Heart left ventricle (tissue), 16 donors: ENCODE data around the gene SYDE1. TPM values are rescaled to one million over a fixed set of nuclear protein-coding genes. Genes with fewer than 3 reads are reported as not detected.
"Not testable (repeated sequence)": the region's sequence is repeated elsewhere in the genome, so short reads cannot be mapped to it uniquely, and the experiment has no call there.

Experiments
- ATAC-seq, 4 donors: fragments of 200-7000 bp; cut with Tn5 transposase; one replicate each; pipeline ENCODE4 v1.9.1; 2020 to 2022; ENCODE audit warnings: moderate library complexity in 4 of 4, mild to moderate bottlenecking in 3 of 4, moderate number of reproducible peaks in 1 of 4
- DNase-seq, 5 donors: peaks; one replicate each; pipeline ENCODE4 v3.0.0-alpha.2; 2020
- H3K27ac ChIP-seq, 12 donors: fragments of 200-600 bp; sonication (generic) in 4 of 12; one replicate each; pipeline versions ENCODE4 v1.5.0 to v1.8.0; 2016 to 2022; ENCODE audit warnings: mild to moderate bottlenecking in 2 of 12
- H3K27me3 ChIP-seq, 9 donors: fragments of 200-600 bp; sonication (generic) in 2 of 9; one replicate each; pipeline versions ENCODE4 v1.5.1 to v1.8.0; 2016 to 2022; ENCODE audit warnings: mild to moderate bottlenecking in 3 of 9
- H3K36me3 ChIP-seq, 9 donors: fragments of 200-600 bp; sonication (generic) in 2 of 9; one replicate each; pipeline versions ENCODE4 v1.5.0 to v1.8.0; 2018 to 2022; ENCODE audit warnings: mild to moderate bottlenecking in 2 of 9
- H3K4me1 ChIP-seq, 12 donors: fragments of 200-600 bp; sonication (generic) in 4 of 12; one replicate each; pipeline versions ENCODE4 v1.5.0 to v1.8.0; 2016 to 2022; ENCODE audit warnings: mild to moderate bottlenecking in 3 of 12
- H3K4me3 ChIP-seq, 12 donors: fragments of 200-600 bp; sonication (generic) in 4 of 12; one replicate each; pipeline versions ENCODE4 v1.5.0 to v1.8.0; 2017 to 2022; ENCODE audit warnings: mild to moderate bottlenecking in 9 of 12, moderate library complexity in 4 of 12
- H3K9me3 ChIP-seq, 12 donors: fragments of 200-600 bp; sonication (generic) in 4 of 12; one replicate each; pipeline versions ENCODE4 v1.5.0 to v1.8.0; 2016 to 2022; ENCODE audit warnings: mild to moderate bottlenecking in 1 of 12
- CTCF ChIP-seq, 12 donors: fragments of 200-600 bp; sonication (generic) in 4 of 12; IDR thresholded peaks; one replicate each; pipeline versions ENCODE4 v1.5.0 to v1.8.0; 2018 to 2022; ENCODE audit warnings: antibody characterized with exemption in 12 of 12, mild to moderate bottlenecking in 5 of 12
- POLR2A ChIP-seq, 2 donors: fragments of 450-650 bp; IDR thresholded peaks; one replicate each; pipeline ENCODE4 v1.6.1; 2017; ENCODE audit warnings: antibody characterized with exemption in 2 of 2, mild to moderate bottlenecking in 2 of 2, moderate library complexity in 2 of 2
- WGBS, 4 donors: extraction: QIAGEN DNeasy Blood & Tissue Kit in 2 of 4; methylation state at CpG; one replicate each; pipeline versions ENCODE4 v1.1.5 to v1.1.7; 2013 to 2018; 5-methylcytosine and 5-hydroxymethylcytosine counted together
- intact Hi-C, 10 donors: fragments of 100-400 bp; cut with DNase I; formaldehyde crosslinking; loops; one replicate each; pipeline versions ENCODE4 v1.11.1 to v1.14.2; 2022
- polyA plus RNA-seq, 2 donors: library from polyadenylated mRNA; stranded (reverse); fragments of 200-250 nt; gene quantifications; one replicate each; pipeline ENCODE4 v1.2.3, GENCODE V29; 2013
- total RNA-seq, 9 donors: library from RNA; depleted of rRNA in 2 of 9; stranded (reverse); fragments of >200 nt in 2 of 9; fragmentation: NEBNext Ultra II Directional in 3 of 9; extraction: Animal tissue kit (Norgen Biotek cat#: 25700) in 3 of 9; gene quantifications; one replicate each; pipeline versions ENCODE4 v1.1.0 to v1.2.4, GENCODE V29; 2016 to 2023
- donor health status: ischemic (EF 13 %, LVEDD 7.1; RV severe dilation, severe dysfunction).
- donor health status: healthy with polysubstance abuse.
- donor health status: DM: no; HTN: yes; CAD: no.
- donor health status: DM: no; HTN: no; CAD: no.
- donor health status: ischemic (EF 25% LVEDD 6.9; RV normal size, moderate dysfunction).
- donor health status: ischemic (EF 25% LVEDD 5.7; RV mildly dilated, moderate dysfunction).
- donor health status: healthy.
- donor health status: DM: yes; HTN: yes; CAD: no.
- donor health status: ischemic (EF 35%, LVEDD 5.7; RV mildly dilated, moderate dysfunction).
- donor health status: nonischemic (EF 11% LVEDD 7.7; RV severe dilation, severe dysfunction).
- donor health status: DM: yes; HTN: yes; CAD: no.
- donor health status: PGD.
- donor health status: ischemic (EF 29% LVEDD 5.4; RV normal size, mild dysfunction).
- donor health status: nonischemic (EF 23%, LVEDD 6.1; RV moderate dilation, normal function).

Gene SYDE1
- total and polyA plus RNA-seq, 11 donors = 8.0 to 29.6 (median 14.5) TPM

GRCh38 chr19:15072930-15073647 is 34.1 kb upstream of the SYDE1 start:
- H3K27ac ChIP-seq = no peak overlapping the region
- peaks cover 0 to 11% (median 0%) of the 10 kb centered on the region in 9 donors for H3K27me3 ChIP-seq
- DNase-seq (no peak), ATAC-seq (no peak)
- TF ChIP-seq CTCF (IDR thresholded peaks at IDR 0.05) (no peak), POLR2A (IDR thresholded peaks at IDR 0.05) (no peak)
- no peaks in the 10 kb centered on the region for H3K9me3 ChIP-seq
- no peaks in the 10 kb centered on the region for H3K4me1 ChIP-seq
- WGBS, 4 donors = 54 to 72% (median 66%) methylated on average over 21 to 23 of the region's 23 CpGs
- no peaks in the 10 kb centered on the region for H3K36me3 ChIP-seq
- intact Hi-C loops = no loop called here
- no peak overlapping the region for H3K4me3 ChIP-seq

GRCh38 chr19:15074371-15074770 is 32.8 kb upstream of the SYDE1 start:
- intact Hi-C loops = no loop called here
- ATAC-seq (no peak), DNase-seq (no peak)
- WGBS, 4 donors = 54 to 65% (median 59%) methylated on average over 2 of the region's 2 CpGs
- TF ChIP-seq POLR2A (IDR thresholded peaks at IDR 0.05) (no peak), CTCF (IDR thresholded peaks at IDR 0.05) (no peak)
- Histone ChIP-seq H3K36me3 (no peaks in the 10 kb centered on the region), H3K27ac (no peak overlapping the region), H3K9me3 (no peaks in the 10 kb centered on the region), H3K27me3 (peaks cover 0 to 6% (median 0%) of the 10 kb centered on the region in 9 donors), H3K4me1 (no peaks in the 10 kb centered on the region), H3K4me3 (no peak overlapping the region)

GRCh38 chr19:15075806-15076205 is 31.4 kb upstream of the SYDE1 start:
- Histone ChIP-seq H3K4me1 (no peaks in the 10 kb centered on the region), H3K27me3 (peaks cover 0 to 8% (median 0%) of the 10 kb centered on the region in 9 donors), H3K36me3 (no peaks in the 10 kb centered on the region), H3K4me3 (no peak overlapping the region), H3K27ac (no peak overlapping the region), H3K9me3 (no peaks in the 10 kb centered on the region)
- no peak for TF ChIP-seq CTCF (IDR thresholded peaks at IDR 0.05)
- TF ChIP-seq POLR2A (IDR thresholded peaks at IDR 0.05) = no peak
- 75 to 80% (median 78%) methylated on average over 4 of the region's 4 CpGs for WGBS, 4 donors
- no peak for DNase-seq
- ATAC-seq = no peak
- intact Hi-C loops = no loop called here

- DNase-seq, H3K4me1 ChIP-seq, ATAC-seq, H3K9me3 ChIP-seq, H3K36me3 ChIP-seq, intact Hi-C loops, H3K4me3 ChIP-seq, H3K27ac ChIP-seq: not testable (repeated sequence)
- H3K27me3 ChIP-seq = peaks cover 0 to 31% (median 7%) of the 10 kb centered on the region in 9 donors
- WGBS, 4 donors = 57 to 59% (median 59%) methylated on average over 4 of the region's 4 CpGs
These were observed 27.2 kb upstream of the SYDE1 start for GRCh38 chr19:15080002-15080401.

GRCh38 chr19:15081911-15082310 is 25.3 kb upstream of the SYDE1 start, which contains the start of gene OR1I1:
OR1I1 (plus strand) TSS chr19:15082211; CDS start chr19:15087066, 4,855 bp downstream.
- no peak for ATAC-seq
- no peak for DNase-seq
- intact Hi-C loops = no loop called here
- Histone ChIP-seq H3K4me3 (no peak within 1 kb of the TSS), H3K36me3 (no peaks in the 10 kb centered on the region), H3K27ac (no peak within 1 kb of the TSS), H3K9me3 (no peaks in the 10 kb centered on the region), H3K4me1 (no peaks in the 10 kb centered on the region), H3K27me3 (peaks cover 0 to 50% (median 14%) of the 10 kb centered on the region in 9 donors)
- WGBS, 4 donors = 51 to 64% (median 58%) methylated on average over 5 to 6 of the region's 6 CpGs
- TF ChIP-seq CTCF (IDR thresholded peaks at IDR 0.05) (no peak), POLR2A (IDR thresholded peaks at IDR 0.05) (no peak)
